ENCODE results near the gene EIF4B. TPM values are rescaled to one million over a fixed set of nuclear protein-coding genes. Genes with fewer than 3 reads are reported as not detected.
A peak's percentile ranks its signal among the peaks of the same experiment; 100 is the strongest.

EIF4B gene
- total and polyA plus RNA-seq, 2 of the 13 experiments (the other 11 are each of a cell fraction or from before 2014, with no cell fraction given) = 416 to 548 TPM

GRCh38 chr12:53044896-53045695 lies 38.8 kb downstream of the EIF4B start:
- intact Hi-C loops (cut with micrococcal nuclease; ENCODE audit: unreplicated experiment) (no loop called here), in situ Hi-C loops (cut with HindIII; ENCODE audit: extremely low pct_ligation_motif_present, low pct_unique_long_range_greater_than_20kb) (no loop called here)
- no peaks in the 10 kb centered on the region for H3K36me3 ChIP-seq (replicated peaks in 1 of 2; ENCODE audit: control insufficient read depth in 1 of 2, insufficient read depth in 2 of 2, low read length in 2 of 2)
- no peaks in the 10 kb centered on the region for H3K9me3 ChIP-seq (ENCODE audit: low read length)
- H3K4me1 ChIP-seq (ENCODE audit: insufficient read depth, low read length) = peaks cover 64% of the 10 kb centered on the region
- POLR2A ChIA-PET = interaction anchor here (1.0 to 3.3 kb wide), 8 partner anchors 9 to 396 kb away, joined by 3 to 15 read pairs (median 6); partner anchors contain the start of genes EIF4B, PRR13 and SPRYD3
- no peak overlapping the region for H3K9ac ChIP-seq (ENCODE audit: insufficient read depth, low read depth, low read length)
- H4K20me1 ChIP-seq (ENCODE audit: insufficient read depth, low read length) = no peaks in the 10 kb centered on the region
- H3K79me2 ChIP-seq (ENCODE audit: insufficient read depth, low read length) = peaks cover 2% of the 10 kb centered on the region
- no peak for FAIRE-seq
- no peaks in the 10 kb centered on the region; a peak in 1 of 5 replicates for H3K27me3 ChIP-seq (ENCODE audit: control insufficient read depth in 1 of 2, insufficient read depth in 2 of 2, low read length in 2 of 2)
- no peak overlapping the region for H3K4me3 ChIP-seq (replicated peaks in 1 of 3; ENCODE audit: insufficient read depth in 1 of 3, low read depth in 2 of 3, low read length in 3 of 3)
- ATAC-seq = no peak
- no TSS peak for BruUV-seq (replicated peaks)
- H2AFZ ChIP-seq (ENCODE audit: low read length) = no peak overlapping the region
- H3K4me2 ChIP-seq (ENCODE audit: low read depth, low read length) = peak overlapping the region; percentile 99
- TF ChIP-seq ZBTB21 (CRISPR knock-in tag; IDR thresholded peaks at IDR 0.05) = no peak
- TF ChIP-seq MBD4 (IDR thresholded peaks at IDR 0.05; ENCODE audit: borderline replicate concordance, low read length) = no peak
- TF ChIP-seq SRY (CRISPR knock-in tag; IDR thresholded peaks at IDR 0.05) = no peak
- TF ChIP-seq HNRNPK (IDR thresholded peaks at IDR 0.05; ENCODE audit: low read depth, low read length, poor library complexity, severe bottlenecking) = peak; percentile 41
- no peak for TF ChIP-seq RBM22 (optimal IDR thresholded peaks at IDR 0.05; ENCODE audit: low read length)
- no peak for TF ChIP-seq ZNF180 (CRISPR knock-in tag; IDR thresholded peaks at IDR 0.05; ENCODE audit: borderline replicate concordance, low read depth)
- TF ChIP-seq YY1 (IDR thresholded peaks at IDR 0.05; ENCODE audit: insufficient read depth, insufficient replicate concordance, low read depth, low read length) = no peak
- CTCF ChIA-PET (ENCODE audit: low intra/inter-chr PET ratio, low total read pairs) = no interaction called here
- peak overlapping the region; percentile 53 for H3K27ac ChIP-seq (ENCODE audit: extremely low read length, insufficient read depth, low read length)
- no peak for DNase-seq (ENCODE audit: low spot score)
- WGBS (ENCODE audit: low lambda C conversion rate) = 91% methylated on average over 4 of the region's 4 CpGs

DNA sequence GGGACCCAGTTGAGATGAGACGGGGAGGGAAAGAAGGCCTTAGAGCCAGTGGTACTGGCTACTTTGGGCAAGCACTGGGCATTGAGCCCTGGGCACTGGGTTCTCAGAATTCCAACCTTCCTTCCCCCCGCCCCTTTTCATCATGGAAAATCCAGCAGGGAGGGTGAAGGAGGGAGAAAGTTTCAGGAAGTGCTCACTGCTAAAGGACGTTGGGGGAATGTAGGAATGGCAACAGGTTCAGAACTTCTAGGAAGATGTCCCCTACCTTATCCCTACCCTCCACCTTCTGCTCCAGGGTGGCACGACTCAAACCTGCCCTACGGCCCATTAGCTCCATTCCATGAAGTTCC lies 39.4 kb downstream of the EIF4B start:
- H3K9me3 ChIP-seq (ENCODE audit: low read length) = no peaks in the 10 kb centered on the region
- no TSS peak for BruUV-seq (replicated peaks)
- FAIRE-seq (no peak), ATAC-seq (no peak), DNase-seq (ENCODE audit: low spot score) (no peak)
- H3K36me3 ChIP-seq (replicated peaks in 1 of 2; ENCODE audit: control insufficient read depth in 1 of 2, insufficient read depth in 2 of 2, low read length in 2 of 2) = no peaks in the 10 kb centered on the region
- CTCF ChIA-PET (ENCODE audit: low intra/inter-chr PET ratio, low total read pairs) = no interaction called here
- no peak for TF ChIP-seq ATRX (CRISPR knock-in tag; IDR thresholded peaks at IDR 0.05; ENCODE audit: borderline replicate concordance)
- TF ChIP-seq, protein P1, sequence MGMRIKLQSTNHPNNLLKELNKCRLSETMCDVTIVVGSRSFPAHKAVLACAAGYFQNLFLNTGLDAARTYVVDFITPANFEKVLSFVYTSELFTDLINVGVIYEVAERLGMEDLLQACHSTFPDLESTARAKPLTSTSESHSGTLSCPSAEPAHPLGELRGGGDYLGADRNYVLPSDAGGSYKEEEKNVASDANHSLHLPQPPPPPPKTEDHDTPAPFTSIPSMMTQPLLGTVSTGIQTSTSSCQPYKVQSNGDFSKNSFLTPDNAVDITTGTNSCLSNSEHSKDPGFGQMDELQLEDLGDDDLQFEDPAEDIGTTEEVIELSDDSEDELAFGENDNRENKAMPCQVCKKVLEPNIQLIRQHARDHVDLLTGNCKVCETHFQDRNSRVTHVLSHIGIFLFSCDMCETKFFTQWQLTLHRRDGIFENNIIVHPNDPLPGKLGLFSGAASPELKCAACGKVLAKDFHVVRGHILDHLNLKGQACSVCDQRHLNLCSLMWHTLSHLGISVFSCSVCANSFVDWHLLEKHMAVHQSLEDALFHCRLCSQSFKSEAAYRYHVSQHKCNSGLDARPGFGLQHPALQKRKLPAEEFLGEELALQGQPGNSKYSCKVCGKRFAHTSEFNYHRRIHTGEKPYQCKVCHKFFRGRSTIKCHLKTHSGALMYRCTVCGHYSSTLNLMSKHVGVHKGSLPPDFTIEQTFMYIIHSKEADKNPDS (CRISPR knock-in tag; IDR thresholded peaks at IDR 0.05) = 0 out of 2 replicates have a peak, but pooled peaks have one; percentile 10
- peaks cover 7% of the 10 kb centered on the region for H3K79me2 ChIP-seq (ENCODE audit: insufficient read depth, low read length)
- in situ Hi-C loops (cut with HindIII; ENCODE audit: extremely low pct_ligation_motif_present, low pct_unique_long_range_greater_than_20kb) (no loop called here), intact Hi-C loops (cut with micrococcal nuclease; ENCODE audit: unreplicated experiment) (no loop called here)
- peak overlapping the region; percentile 99 for H3K4me2 ChIP-seq (ENCODE audit: low read depth, low read length)
- H3K4me3 ChIP-seq (replicated peaks in 1 of 3; ENCODE audit: insufficient read depth in 1 of 3, low read depth in 2 of 3, low read length in 3 of 3) = peak overlapping the region in 1 of 3 experiments; percentile 91; a peak in 1 of 6 replicates
- H3K9ac ChIP-seq (ENCODE audit: insufficient read depth, low read depth, low read length) = peak overlapping the region; percentile 83; the same call in 1 of the 2 replicates
- no peak overlapping the region for H2AFZ ChIP-seq (ENCODE audit: low read length)
- H3K4me1 ChIP-seq (ENCODE audit: insufficient read depth, low read length) = peaks cover 67% of the 10 kb centered on the region
- H3K27me3 ChIP-seq (ENCODE audit: control insufficient read depth in 1 of 2, insufficient read depth in 2 of 2, low read length in 2 of 2) = no peaks in the 10 kb centered on the region; a peak in 1 of 5 replicates
- POLR2A ChIA-PET = interaction anchor here (1.0 to 6.4 kb wide), 5 partner anchors 8 to 57 kb away, joined by 6 to 65 read pairs (median 15); partner anchors contain the start of genes EIF4B, SOAT2 and SPRYD3
- no peak overlapping the region for H3K27ac ChIP-seq (ENCODE audit: extremely low read length, insufficient read depth, low read length)
- WGBS (ENCODE audit: low lambda C conversion rate) = 75% methylated on average over 5 of the region's 5 CpGs
- H4K20me1 ChIP-seq (ENCODE audit: insufficient read depth, low read length) = no peaks in the 10 kb centered on the region
